ENCODE measurements around the gene RNF115.
"Not testable (repeated sequence)": the region's sequence is repeated elsewhere in the genome, so short reads cannot be mapped to it uniquely, and the experiment has no call there.

Gene RNF115

GRCh38 chr1:145823565-145824498 is at the start of gene RNF115, which contains the start of gene POLR3C:
Gene RNF115 (minus strand): TSS chr1:145824095. CDS start chr1:145823873, 222 bp downstream.
Gene POLR3C (plus strand): TSS chr1:145824200. CDS start chr1:145825777, 1,577 bp downstream.
- DNase-seq (ENCODE audit: low read depth in 2 of 2) = peak; percentile 82

- DNase-seq (ENCODE audit: low read depth in 2 of 2) = no peak
These were observed 48.4 kb upstream of the RNF115 start for GRCh38 chr1:145871994-145872924.

GRCh38 chr1:145868232-145868631 is 44.3 kb upstream of the RNF115 start:
- no peak for DNase-seq (ENCODE audit: low read depth in 2 of 2)

- DNase-seq (ENCODE audit: low read depth in 2 of 2) = no peak
These were observed 39.6 kb upstream of the RNF115 start for GRCh38 chr1:145863282-145864018.

- DNase-seq (ENCODE audit: low read depth in 2 of 2) = peak; percentile 71 to 75
These were observed 35.7 kb upstream of the RNF115 start for GRCh38 chr1:145859491-145860023.

- DNase-seq (ENCODE audit: low read depth in 2 of 2) = peak; percentile 87 to 89
These were observed 35.1 kb upstream of the RNF115 start, which contains the start of gene PIAS3 for GRCh38 chr1:145858901-145859490. Gene PIAS3 (minus strand): TSS chr1:145859081. CDS start chr1:145858990, 91 bp downstream.

- no peak for DNase-seq (ENCODE audit: low read depth in 2 of 2)
These were observed 34.5 kb upstream of the RNF115 start for GRCh38 chr1:145858238-145858900.

- no peak for DNase-seq (ENCODE audit: low read depth in 2 of 2)
These were observed 33.3 kb upstream of the RNF115 start for GRCh38 chr1:145857170-145857569.

- DNase-seq (ENCODE audit: low read depth in 2 of 2) = no peak
These were observed 31.6 kb upstream of the RNF115 start for GRCh38 chr1:145855426-145855948.

GRCh38 chr1:145849356-145850160 is 25.7 kb upstream of the RNF115 start:
- DNase-seq (ENCODE audit: low read depth in 2 of 2) = peak in 1 of 2 experiments; percentile 40

GRCh38 chr1:145847827-145848226 is 23.9 kb upstream of the RNF115 start:
- DNase-seq (ENCODE audit: low read depth in 2 of 2) = no peak

GRCh38 chr1:145846201-145846612 is 22.3 kb upstream of the RNF115 start:
- DNase-seq (ENCODE audit: low read depth in 2 of 2) = no peak

- DNase-seq (ENCODE audit: low read depth in 2 of 2) = peak; percentile 33 to 35
These were observed 21.7 kb upstream of the RNF115 start, which contains the start of gene NUDT17 for GRCh38 chr1:145845514-145846161. Gene NUDT17 (plus strand): TSS chr1:145845630. CDS start chr1:145845641, 11 bp downstream.

- no peak for DNase-seq (ENCODE audit: low read depth in 2 of 2)
These were observed 21.2 kb upstream of the RNF115 start for GRCh38 chr1:145845144-145845513.

GRCh38 chr1:145843031-145843430 is 19.1 kb upstream of the RNF115 start:
- no peak for DNase-seq (ENCODE audit: low read depth in 2 of 2)

- no peak for DNase-seq (ENCODE audit: low read depth in 2 of 2)
These were observed 13.8 kb upstream of the RNF115 start for GRCh38 chr1:145837656-145838055.

- not testable (repeated sequence) for DNase-seq (ENCODE audit: low read depth in 2 of 2)
These were observed 6.9 kb upstream of the RNF115 start for GRCh38 chr1:145830810-145831209.

- DNase-seq (ENCODE audit: low read depth in 2 of 2) = no peak
These were observed 4.6 kb upstream of the RNF115 start for GRCh38 chr1:145828367-145829026.

Measured in fibroblast of skin of left quadriceps (primary cell).